Measurements from ENCODE around the gene DAZAP1. TPM values are rescaled to one million over a fixed set of nuclear protein-coding genes. Genes with fewer than 3 reads are reported as not detected.

DAZAP1 gene
- total RNA-seq, 2 experiments from 2014 or later = 287 to 297 TPM

GRCh38 chr19:1455336-1456120 is 48.1 kb downstream of the DAZAP1 start:
- peaks cover 7% of the 10 kb centered on the region for H3K36me3 Mint-ChIP-seq
- peaks cover 72% of the 10 kb centered on the region for H3K27me3 Mint-ChIP-seq
- H3K27ac Mint-ChIP-seq = no peak overlapping the region
- peak; percentile 69 for DNase-seq
- no peak overlapping the region for H3K4me3 Mint-ChIP-seq
- H3K9me3 Mint-ChIP-seq = no peaks in the 10 kb centered on the region
- peaks cover 8% of the 10 kb centered on the region for H3K4me1 Mint-ChIP-seq

GRCh38 chr19:1456121-1456900 is 48.9 kb downstream of the DAZAP1 start:
- Mint-ChIP-seq H3K9me3 (no peaks in the 10 kb centered on the region), H3K27me3 (peaks cover 64% of the 10 kb centered on the region), H3K27ac (no peak overlapping the region), H3K36me3 (peaks cover 7% of the 10 kb centered on the region), H3K4me3 (no peak overlapping the region), H3K4me1 (peaks cover 8% of the 10 kb centered on the region)
- DNase-seq = no peak

DNA sequence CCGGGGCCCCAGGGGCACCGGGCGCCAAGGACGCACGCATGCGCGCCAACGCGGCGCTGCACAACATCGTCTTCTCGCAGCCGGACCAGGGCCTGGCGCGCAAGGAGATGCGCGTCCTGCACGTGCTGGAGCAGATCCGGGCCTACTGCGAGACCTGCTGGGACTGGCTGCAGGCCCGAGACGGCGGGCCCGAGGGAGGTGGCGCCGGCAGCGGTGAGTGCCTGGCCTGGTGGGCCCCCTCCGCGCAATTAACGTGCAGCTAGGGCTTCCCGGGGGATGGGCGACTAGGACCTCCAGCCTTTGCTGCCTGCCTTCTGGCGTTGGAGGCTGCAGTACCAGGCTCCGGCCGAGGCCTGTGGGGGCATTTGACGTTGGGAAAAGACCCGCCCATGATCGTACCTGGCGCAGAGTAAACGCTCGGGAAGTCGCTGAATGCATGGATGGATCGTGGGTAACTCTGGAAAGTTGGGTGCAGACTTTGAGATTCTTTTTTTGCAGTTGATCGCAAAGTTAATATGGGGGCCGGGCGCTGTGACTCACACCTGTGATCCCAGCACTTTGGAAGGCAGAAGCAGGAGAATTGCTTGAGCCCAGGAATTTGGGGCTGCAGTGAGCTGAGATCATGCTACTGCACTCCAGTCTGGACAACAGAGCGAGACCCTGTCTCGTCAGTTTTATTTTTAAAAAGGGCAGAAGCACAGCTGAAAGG is 49.8 kb downstream of the DAZAP1 start:
- peaks cover 55% of the 10 kb centered on the region for H3K27me3 Mint-ChIP-seq
- H3K36me3 Mint-ChIP-seq = peaks cover 7% of the 10 kb centered on the region

DNA sequence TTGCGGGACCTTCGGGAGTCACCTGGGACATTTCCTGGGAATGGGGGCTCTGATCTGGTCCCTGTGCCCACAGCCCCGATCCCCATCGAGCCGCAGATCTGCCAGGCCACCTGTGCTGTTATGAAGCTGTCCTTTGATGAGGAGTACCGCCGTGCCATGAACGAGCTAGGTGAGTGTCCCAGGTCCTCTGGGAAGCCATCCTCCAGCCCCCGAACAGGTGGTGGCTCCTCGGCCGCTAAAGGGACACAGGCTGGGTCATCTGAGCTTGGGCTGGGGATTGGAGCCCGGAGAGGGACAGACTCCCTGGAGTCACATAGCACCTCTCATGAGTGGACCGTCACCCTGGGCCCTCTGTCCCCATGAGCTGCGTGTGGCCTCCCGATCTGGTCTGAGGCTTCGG is 50.5 kb downstream of the DAZAP1 start:
- peaks cover 7% of the 10 kb centered on the region for H3K36me3 Mint-ChIP-seq
- peaks cover 8% of the 10 kb centered on the region for H3K4me1 Mint-ChIP-seq
- H3K4me3 Mint-ChIP-seq = no peak overlapping the region
- H3K27me3 Mint-ChIP-seq = peaks cover 48% of the 10 kb centered on the region
- no peak for DNase-seq
- H3K9me3 Mint-ChIP-seq = no peaks in the 10 kb centered on the region
- H3K27ac Mint-ChIP-seq = no peak overlapping the region

More for the DNA sequence above, 49.8 kb downstream of the DAZAP1 start:
- no peak overlapping the region for H3K27ac Mint-ChIP-seq
- H3K4me3 Mint-ChIP-seq = no peak overlapping the region
- no peaks in the 10 kb centered on the region for H3K9me3 Mint-ChIP-seq
- DNase-seq = no peak
- peaks cover 8% of the 10 kb centered on the region for H3K4me1 Mint-ChIP-seq

GRCh38 chr19:1459479-1459878 is 52.1 kb downstream of the DAZAP1 start:
- Mint-ChIP-seq H3K4me1 (peaks cover 8% of the 10 kb centered on the region), H3K27ac (no peak overlapping the region), H3K27me3 (peaks cover 36% of the 10 kb centered on the region), H3K4me3 (no peak overlapping the region), H3K36me3 (peaks cover 7% of the 10 kb centered on the region), H3K9me3 (no peaks in the 10 kb centered on the region)
- no peak for DNase-seq

DNA sequence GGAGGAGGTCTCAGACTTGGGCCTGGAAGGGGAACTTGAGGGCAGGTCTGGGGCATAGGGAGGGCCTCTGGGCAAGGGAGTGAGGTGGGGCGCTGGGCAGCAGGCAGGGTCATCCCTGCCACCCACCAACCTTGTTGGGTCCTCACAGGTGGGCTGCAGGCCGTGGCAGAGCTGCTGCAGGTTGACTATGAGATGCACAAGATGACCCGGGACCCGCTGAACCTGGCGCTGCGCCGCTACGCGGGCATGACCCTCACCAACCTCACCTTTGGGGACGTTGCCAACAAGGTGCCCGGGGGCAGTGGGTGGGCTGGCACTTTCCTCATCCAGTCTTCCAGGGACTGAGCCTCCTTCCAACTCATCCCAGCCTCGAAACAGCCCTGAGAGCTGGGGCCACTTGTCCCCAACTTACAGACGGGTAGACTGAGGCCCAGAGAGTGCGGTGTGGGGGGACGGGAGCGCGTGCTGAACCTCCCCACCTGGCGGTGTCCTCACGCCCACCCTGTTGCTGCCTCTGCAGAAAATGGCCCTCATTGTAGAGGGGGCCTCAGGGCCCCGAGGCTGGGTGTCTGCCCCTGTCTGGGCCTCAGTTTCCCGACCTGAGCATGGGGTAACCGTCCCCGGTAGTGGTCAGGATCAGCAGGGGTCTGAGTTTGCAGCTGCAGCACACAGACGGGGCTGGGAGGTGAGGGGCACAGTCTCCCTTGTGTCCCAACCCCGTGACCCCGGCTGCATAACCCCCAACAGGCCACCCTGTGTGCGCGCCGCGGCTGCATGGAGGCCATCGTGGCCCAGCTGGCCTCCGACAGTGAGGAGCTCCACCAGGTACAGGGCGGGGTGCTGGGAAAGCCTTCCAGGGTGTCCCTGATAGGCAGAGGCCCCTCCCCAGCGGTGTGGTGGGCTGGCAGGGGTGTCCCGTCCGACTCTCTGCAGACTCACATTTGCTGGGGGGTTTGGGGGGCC is 52.9 kb downstream of the DAZAP1 start:
- peaks cover 33% of the 10 kb centered on the region for H3K27me3 Mint-ChIP-seq
- H3K27ac Mint-ChIP-seq = no peak overlapping the region
- no peak overlapping the region for H3K4me3 Mint-ChIP-seq
- H3K4me1 Mint-ChIP-seq = peaks cover 8% of the 10 kb centered on the region
- H3K9me3 Mint-ChIP-seq = no peaks in the 10 kb centered on the region
- peaks cover 7% of the 10 kb centered on the region for H3K36me3 Mint-ChIP-seq
- no peak for DNase-seq

DNA sequence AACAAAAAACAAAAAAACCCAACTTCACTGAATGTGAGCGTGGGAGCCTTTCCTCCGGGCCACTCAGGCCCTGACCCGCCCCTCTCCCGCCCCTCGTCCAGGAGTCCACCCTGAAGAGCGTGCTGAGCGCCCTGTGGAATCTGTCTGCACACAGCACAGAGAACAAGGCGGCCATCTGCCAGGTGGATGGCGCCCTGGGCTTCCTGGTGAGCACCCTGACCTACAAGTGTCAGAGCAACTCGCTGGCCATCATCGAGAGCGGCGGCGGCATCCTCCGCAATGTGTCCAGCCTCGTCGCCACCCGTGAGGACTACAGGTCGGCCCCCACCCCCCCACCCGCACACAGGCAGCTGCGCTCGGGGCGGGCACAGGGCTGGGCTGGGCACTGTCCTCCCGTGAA is 54.5 kb downstream of the DAZAP1 start:
- peaks cover 3% of the 10 kb centered on the region for H3K36me3 Mint-ChIP-seq
- H3K4me1 Mint-ChIP-seq = peaks cover 3% of the 10 kb centered on the region
- H3K9me3 Mint-ChIP-seq = no peaks in the 10 kb centered on the region
- no peak overlapping the region for H3K27ac Mint-ChIP-seq
- no peak overlapping the region for H3K4me3 Mint-ChIP-seq
- H3K27me3 Mint-ChIP-seq = peaks cover 25% of the 10 kb centered on the region
- DNase-seq = no peak

- DNase-seq = peak; percentile 44
- Mint-ChIP-seq H3K27ac (no peak overlapping the region), H3K9me3 (no peaks in the 10 kb centered on the region), H3K36me3 (no peaks in the 10 kb centered on the region), H3K27me3 (peaks cover 16% of the 10 kb centered on the region), H3K4me3 (no peak overlapping the region), H3K4me1 (peaks cover 2% of the 10 kb centered on the region)
Measured at GRCh38 chr19:1465191-1466016, 58.0 kb downstream of the DAZAP1 start.

GRCh38 chr19:1466018-1466460 is 58.7 kb downstream of the DAZAP1 start:
- Mint-ChIP-seq H3K4me1 (peaks cover 2% of the 10 kb centered on the region), H3K27me3 (peaks cover 16% of the 10 kb centered on the region), H3K9me3 (no peaks in the 10 kb centered on the region), H3K36me3 (no peaks in the 10 kb centered on the region), H3K4me3 (no peak overlapping the region), H3K27ac (no peak overlapping the region)
- DNase-seq = no peak

DNA sequence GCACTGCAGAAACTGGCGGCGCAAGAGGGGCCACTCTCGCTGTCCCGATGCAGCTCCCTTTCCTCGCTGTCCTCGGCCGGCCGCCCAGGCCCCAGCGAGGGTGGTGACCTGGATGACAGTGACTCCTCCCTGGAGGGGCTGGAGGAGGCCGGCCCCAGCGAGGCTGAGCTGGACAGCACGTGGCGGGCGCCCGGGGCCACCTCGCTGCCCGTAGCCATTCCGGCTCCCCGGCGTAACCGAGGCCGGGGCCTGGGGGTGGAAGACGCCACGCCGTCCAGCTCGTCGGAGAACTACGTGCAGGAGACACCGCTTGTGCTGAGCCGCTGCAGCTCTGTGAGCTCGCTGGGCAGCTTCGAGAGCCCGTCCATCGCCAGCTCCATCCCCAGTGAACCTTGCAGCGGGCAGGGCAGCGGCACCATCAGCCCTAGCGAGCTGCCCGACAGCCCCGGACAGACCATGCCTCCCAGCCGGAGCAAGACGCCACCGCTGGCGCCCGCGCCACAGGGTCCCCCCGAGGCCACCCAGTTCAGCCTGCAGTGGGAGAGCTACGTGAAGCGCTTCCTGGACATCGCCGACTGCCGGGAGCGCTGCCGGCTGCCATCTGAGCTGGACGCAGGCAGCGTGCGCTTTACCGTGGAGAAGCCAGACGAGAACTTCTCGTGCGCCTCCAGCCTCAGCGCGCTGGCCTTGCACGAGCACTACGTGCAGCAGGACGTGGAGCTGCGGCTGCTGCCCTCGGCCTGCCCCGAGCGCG is 59.3 kb downstream of the DAZAP1 start:
- Mint-ChIP-seq H3K27me3 (peaks cover 19% of the 10 kb centered on the region), H3K27ac (no peak overlapping the region), H3K9me3 (no peaks in the 10 kb centered on the region), H3K4me3 (no peak overlapping the region), H3K4me1 (peaks cover 2% of the 10 kb centered on the region), H3K36me3 (no peaks in the 10 kb centered on the region)
- no peak for DNase-seq

DNA sequence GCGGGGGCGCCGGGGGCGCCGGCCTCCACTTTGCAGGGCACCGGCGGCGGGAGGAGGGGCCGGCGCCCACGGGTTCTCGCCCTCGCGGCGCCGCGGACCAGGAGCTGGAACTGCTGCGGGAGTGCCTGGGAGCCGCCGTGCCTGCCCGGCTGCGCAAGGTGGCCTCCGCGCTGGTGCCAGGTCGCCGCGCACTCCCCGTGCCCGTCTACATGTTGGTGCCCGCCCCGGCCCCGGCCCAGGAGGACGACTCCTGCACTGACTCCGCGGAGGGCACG is 59.8 kb downstream of the DAZAP1 start:
- Mint-ChIP-seq H3K27me3 (peaks cover 24% of the 10 kb centered on the region), H3K9me3 (no peaks in the 10 kb centered on the region), H3K4me3 (no peak overlapping the region), H3K27ac (no peak overlapping the region), H3K36me3 (no peaks in the 10 kb centered on the region), H3K4me1 (peaks cover 2% of the 10 kb centered on the region)
- DNase-seq = no peak

- Mint-ChIP-seq H3K27me3 (peaks cover 24% of the 10 kb centered on the region), H3K4me1 (peaks cover 2% of the 10 kb centered on the region), H3K36me3 (no peaks in the 10 kb centered on the region), H3K9me3 (no peaks in the 10 kb centered on the region), H3K4me3 (no peak overlapping the region), H3K27ac (no peak overlapping the region)
- DNase-seq = no peak
Measured at GRCh38 chr19:1467490-1468273, 60.3 kb downstream of the DAZAP1 start.
